HL-60 (cell line): ENCODE data around the gene SLC22A4.

Experiments used
- POLR2AphosphoS5 ChIP-seq: IDR thresholded peaks from 2 replicates; pipeline ENCODE4 v1.6.1; 2012; ENCODE audit warnings: low read depth
- REST ChIP-seq: IDR thresholded peaks from 2 replicates; pipeline ENCODE4 v1.6.1; 2012; ENCODE audit warnings: low read depth; ENCODE audit not compliant: insufficient replicate concordance
- TF ChIP-seq, protein P1 (sequence below): IDR thresholded peaks from one replicate; pipeline ENCODE4 v1.5.1; 2011; ENCODE audit warnings: low read length, control low read depth, inconsistent platforms; ENCODE audit not compliant: insufficient read depth

- TF ChIP-seq POLR2AphosphoS5, result no peak
- TF ChIP-seq, protein P1, sequence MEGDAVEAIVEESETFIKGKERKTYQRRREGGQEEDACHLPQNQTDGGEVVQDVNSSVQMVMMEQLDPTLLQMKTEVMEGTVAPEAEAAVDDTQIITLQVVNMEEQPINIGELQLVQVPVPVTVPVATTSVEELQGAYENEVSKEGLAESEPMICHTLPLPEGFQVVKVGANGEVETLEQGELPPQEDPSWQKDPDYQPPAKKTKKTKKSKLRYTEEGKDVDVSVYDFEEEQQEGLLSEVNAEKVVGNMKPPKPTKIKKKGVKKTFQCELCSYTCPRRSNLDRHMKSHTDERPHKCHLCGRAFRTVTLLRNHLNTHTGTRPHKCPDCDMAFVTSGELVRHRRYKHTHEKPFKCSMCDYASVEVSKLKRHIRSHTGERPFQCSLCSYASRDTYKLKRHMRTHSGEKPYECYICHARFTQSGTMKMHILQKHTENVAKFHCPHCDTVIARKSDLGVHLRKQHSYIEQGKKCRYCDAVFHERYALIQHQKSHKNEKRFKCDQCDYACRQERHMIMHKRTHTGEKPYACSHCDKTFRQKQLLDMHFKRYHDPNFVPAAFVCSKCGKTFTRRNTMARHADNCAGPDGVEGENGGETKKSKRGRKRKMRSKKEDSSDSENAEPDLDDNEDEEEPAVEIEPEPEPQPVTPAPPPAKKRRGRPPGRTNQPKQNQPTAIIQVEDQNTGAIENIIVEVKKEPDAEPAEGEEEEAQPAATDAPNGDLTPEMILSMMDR, result no peak
- TF ChIP-seq REST, result no peak
These were observed 28.0 kb upstream of the SLC22A4 start for GRCh38 chr5:132266031-132266835.
